Ovary (tissue), 9 donors: ENCODE data around the gene DGKD. TPM values are rescaled to one million over a fixed set of nuclear protein-coding genes. Genes with fewer than 3 reads are reported as not detected.
A peak's percentile ranks its signal among the peaks of the same experiment; 100 is the strongest.

Experiments used
- DNase-seq, 5 donors: peaks; one replicate each; pipeline ENCODE4 v3.0.0-alpha.2; 2019 to 2020
- H3K27ac ChIP-seq, 2 donors: fragments of 200-600 bp; one replicate each; pipeline versions ENCODE4 v1.5.1 to v1.8.0; 2019 to 2022
- H3K27me3 ChIP-seq: fragments of 200-600 bp; one replicate; pipeline ENCODE4 v1.8.0; 2022
- H3K36me3 ChIP-seq: fragments of 200-600 bp; sonication (generic); one replicate; pipeline ENCODE4 v1.5.1; 2019
- H3K4me1 ChIP-seq: one replicate; pipeline ENCODE4 v1.8.1; 2013; ENCODE audit warnings: mild to moderate bottlenecking, moderate library complexity; ENCODE audit not compliant: insufficient read depth
- H3K4me3 ChIP-seq: fragments of 200-600 bp; sonication (generic); one replicate; pipeline ENCODE4 v1.5.1; 2017
- H3K9me3 ChIP-seq, 2 donors: fragments of 200-600 bp in 1 of 2; sonication (generic) in 1 of 2; one replicate each; pipeline versions ENCODE4 v1.5.1 to v1.8.1; 2013 to 2019; ENCODE audit warnings: mild to moderate bottlenecking in 1 of 2, moderate library complexity in 1 of 2
- CTCF ChIP-seq, 3 donors: fragments of 450-650 bp in 2 of 3; fragments of 200-600 bp in 1 of 3; IDR thresholded peaks; one replicate each; pipeline versions ENCODE4 v1.5.1 to v1.8.0; 2016 to 2022; ENCODE audit warnings: antibody characterized with exemption in 3 of 3, mild to moderate bottlenecking in 1 of 3
- EP300 ChIP-seq: sonication (generic); formaldehyde crosslinking; IDR thresholded peaks from one replicate; pipeline ENCODE4 v1.6.1; 2017; ENCODE audit warnings: antibody characterized with exemption
- POLR2A ChIP-seq: fragments of 450-650 bp; IDR thresholded peaks from one replicate; pipeline ENCODE4 v1.6.1; 2017; ENCODE audit warnings: antibody characterized with exemption, mild to moderate bottlenecking, moderate library complexity
- WGBS, 3 donors: extraction: QIAGEN DNeasy Blood & Tissue Kit in 1 of 3; methylation state at CpG; one replicate each; pipeline versions ENCODE4 v1.1.5 to v1.1.7; 2013 to 2017; 5-methylcytosine and 5-hydroxymethylcytosine counted together
- intact Hi-C, 4 donors: fragments of 100-400 bp; cut with DNase I; formaldehyde crosslinking; loops; one replicate each; pipeline versions ENCODE4 v1.11.0 to v1.15.1; 2022 to 2023
- polyA plus RNA-seq, 2 donors: library from polyadenylated mRNA; stranded (reverse); fragments of 200-250 nt in 1 of 2; fragments of 350-450 nt in 1 of 2; fragmentation: Illumina TruSeq in 1 of 2; extraction: RNeasy Lipid Tissue Mini Kit (QIAGEN cat#74804) in 1 of 2; gene quantifications; one replicate each; pipeline ENCODE4 v1.2.3, GENCODE V29; 2013 to 2014
- total RNA-seq, 7 donors: library from RNA; depleted of rRNA in 2 of 7; stranded (reverse); fragments of >200 nt in 2 of 7; fragmentation: NEBNext Ultra II Directional in 3 of 7; extraction: Animal tissue kit (Norgen Biotek cat#: 25700) in 3 of 7; gene quantifications; one replicate each; pipeline versions ENCODE4 v1.1.0 to v1.2.4, GENCODE V29; 2016 to 2023
- donor health status: DM: no; HTN: no; CAD: no; lungs with moderate emphysema.
- donor health status: DM: no; HTN: no; CAD: no.
- donor health status: Bipolar disorder and iron deficiency.
- donor health status: DM: yes; HTN: yes; CAD: no.
- donor health status: DM: no; HTN: no; CAD: no.
- donor health status: DM: yes; HTN: yes; CAD: no.

The DGKD gene
- total and polyA plus RNA-seq, 9 donors: 9.4 to 81.8 (median 36.3) TPM

- peaks cover 0 to 2% of the 10 kb centered on the region in 2 donors for H3K9me3 ChIP-seq
- WGBS, 3 donors: 51 to 74% (median 55%) methylated on average over 6 of the region's 6 CpGs
- no peak overlapping the region for H3K4me3 ChIP-seq
- H3K4me1 ChIP-seq: peaks cover 22% of the 10 kb centered on the region
- no peaks in the 10 kb centered on the region for H3K36me3 ChIP-seq
- TF ChIP-seq POLR2A (no peak), EP300 (no peak), CTCF (IDR thresholded peaks at IDR 0.05) (no peak)
- H3K27ac ChIP-seq: no peak overlapping the region
- H3K27me3 ChIP-seq: no peaks in the 10 kb centered on the region
- intact Hi-C loops: no loop called here
- no peak for DNase-seq
These were observed 62.4 kb downstream of the DGKD start for GRCh38 chr2:233416706-233417105.

- 96 to 100% (median 100%) methylated on average over 1 of the region's 1 CpG for WGBS, 3 donors
- DNase-seq: no peak
- intact Hi-C loops: no loop called here
- Histone ChIP-seq H3K36me3 (no peaks in the 10 kb centered on the region), H3K4me1 (peaks cover 22% of the 10 kb centered on the region), H3K9me3 (peaks cover 0 to 2% of the 10 kb centered on the region in 2 donors), H3K4me3 (no peak overlapping the region), H3K27me3 (no peaks in the 10 kb centered on the region), H3K27ac (no peak overlapping the region)
- TF ChIP-seq POLR2A: no peak
- TF ChIP-seq CTCF (IDR thresholded peaks at IDR 0.05): no peak
- TF ChIP-seq EP300: no peak
These were observed 63.0 kb downstream of the DGKD start for GRCh38 chr2:233417282-233417681.

- no peaks in the 10 kb centered on the region for H3K27me3 ChIP-seq
- H3K27ac ChIP-seq: no peak overlapping the region
- 77 to 80% (median 78%) methylated on average over 3 of the region's 3 CpGs for whole genome bisulfite sequencing, 3 donors
- no peaks in the 10 kb centered on the region for H3K9me3 ChIP-seq
- H3K4me1 ChIP-seq: peaks cover 22% of the 10 kb centered on the region
- no peaks in the 10 kb centered on the region for H3K36me3 ChIP-seq
- intact Hi-C loops: no loop called here
- no peak for DNase-seq
- H3K4me3 ChIP-seq: no peak overlapping the region
- TF ChIP-seq EP300: no peak
- no peak for TF ChIP-seq POLR2A
- no peak for TF ChIP-seq CTCF (IDR thresholded peaks at IDR 0.05)
These were observed 63.9 kb downstream of the DGKD start for GRCh38 chr2:233418052-233418760.

- WGBS, 3 donors: 72 to 79% (median 78%) methylated on average over 19 of the region's 19 CpGs
- TF ChIP-seq POLR2A (no peak), CTCF (IDR thresholded peaks at IDR 0.05) (no peak), EP300 (no peak)
- H3K36me3 ChIP-seq: no peaks in the 10 kb centered on the region
- intact Hi-C loops: no loop called here
- no peaks in the 10 kb centered on the region for H3K27me3 ChIP-seq
- peak in 1 of 5 donors; percentile 28 for DNase-seq
- H3K4me1 ChIP-seq: peaks cover 21% of the 10 kb centered on the region
- H3K4me3 ChIP-seq: no peak overlapping the region
- no peaks in the 10 kb centered on the region for H3K9me3 ChIP-seq
- peak overlapping the region in 1 of 2 donors; percentile 60 for H3K27ac ChIP-seq
These were observed 64.7 kb downstream of the DGKD start for GRCh38 chr2:233418761-233419546.
